ENCODE measurements around the gene PRKAG2. TPM values are rescaled to one million over a fixed set of nuclear protein-coding genes. Genes with fewer than 3 reads are reported as not detected.

PRKAG2 gene
- total and polyA plus RNA-seq, 2 of the 8 experiments (the other 6 are each of a cell fraction or from before 2014, with no cell fraction given) = 7.5 to 18.1 TPM

- TF ChIP-seq CHD7 (IDR thresholded peaks at IDR 0.05; ENCODE audit: insufficient replicate concordance, low read length) (no peak), BCL11A (IDR thresholded peaks at IDR 0.05; ENCODE audit: low read depth in 2 of 2, low read length in 2 of 2) (no peak), EZH2 (IDR thresholded peaks at IDR 0.05; ENCODE audit: low read depth, low read length, severe bottlenecking) (no peak), MAFK (IDR thresholded peaks at IDR 0.05; ENCODE audit: low read depth, low read length) (no peak)
These were observed 44.8 kb downstream of the PRKAG2 start (continued) for GRCh38 chr7:151832138-151832537.

All from H1 (cell line).